RKO (cell line): ENCODE measurements around the gene TPCN2.

ENCODE experiments used
- DNase-seq: peaks from one replicate; pipeline ENCODE4 v3.0.0-alpha.2; 2016; ENCODE audit warnings: low spot score

The TPCN2 gene

GRCh38 chr11:69095300-69095699 lies 46.6 kb downstream of the TPCN2 start:
- no peak for DNase-seq

GRCh38 chr11:69096473-69096872 lies 47.7 kb downstream of the TPCN2 start:
- no peak for DNase-seq

GRCh38 chr11:69097263-69097662 lies 48.5 kb downstream of the TPCN2 start:
- DNase-seq = no peak

GRCh38 chr11:69099180-69099579 lies 50.4 kb downstream of the TPCN2 start:
- no peak for DNase-seq

- DNase-seq = no peak
Observed at GRCh38 chr11:69100454-69101114, 51.9 kb downstream of the TPCN2 start.

GRCh38 chr11:69101115-69101791 lies 52.5 kb downstream of the TPCN2 start:
- peak; percentile 61 for DNase-seq

- no peak for DNase-seq
Observed at GRCh38 chr11:69101792-69102695, 53.3 kb downstream of the TPCN2 start.

GRCh38 chr11:69102732-69103615 lies 54.2 kb downstream of the TPCN2 start:
- DNase-seq = no peak

GRCh38 chr11:69104212-69104855 lies 55.6 kb downstream of the TPCN2 start:
- no peak for DNase-seq

GRCh38 chr11:69104856-69105395 lies 56.2 kb downstream of the TPCN2 start:
- no peak for DNase-seq

GRCh38 chr11:69105461-69106030 lies 56.8 kb downstream of the TPCN2 start:
- DNase-seq = no peak

- no peak for DNase-seq
Observed at GRCh38 chr11:69106031-69106811, 57.5 kb downstream of the TPCN2 start.

- DNase-seq = no peak
Observed at GRCh38 chr11:69107413-69107812, 58.7 kb downstream of the TPCN2 start.

GRCh38 chr11:69108030-69108429 lies 59.3 kb downstream of the TPCN2 start:
- DNase-seq = no peak

GRCh38 chr11:69108559-69108958 lies 59.8 kb downstream of the TPCN2 start:
- DNase-seq = no peak

GRCh38 chr11:69109101-69109500 lies 60.4 kb downstream of the TPCN2 start:
- DNase-seq = no peak

GRCh38 chr11:69110451-69110850 lies 61.7 kb downstream of the TPCN2 start:
- DNase-seq = no peak

- no peak for DNase-seq
Observed at GRCh38 chr11:69111624-69112542, 63.2 kb downstream of the TPCN2 start.

- DNase-seq = no peak
Observed at GRCh38 chr11:69113226-69113625, 64.5 kb downstream of the TPCN2 start.
